Measurements from ENCODE around the gene PERP.
"Not testable (repeated sequence)": the region's sequence is repeated elsewhere in the genome, so short reads cannot be mapped to it uniquely, and the experiment has no call there.

Gene PERP

GRCh38 chr6:138104618-138105213, 2.5 kb downstream of the PERP start:
- no peak for DNase-seq

- no peak for DNase-seq
Observed at GRCh38 chr6:138103871-138104270, 3.3 kb downstream of the PERP start.

GRCh38 chr6:138101946-138102731, 5.1 kb downstream of the PERP start:
- DNase-seq, result no peak

- DNase-seq, result no peak
Observed at GRCh38 chr6:138099832-138100231, 7.4 kb downstream of the PERP start.

- DNase-seq, result no peak
Observed at GRCh38 chr6:138098306-138098705, 8.9 kb downstream of the PERP start.

GRCh38 chr6:138094260-138094659, 13.0 kb downstream of the PERP start:
- DNase-seq, result no peak

GRCh38 chr6:138093632-138094031, 13.6 kb downstream of the PERP start:
- DNase-seq, result no peak

- peak in 3 of 4 experiments; percentile 16 to 43 (median 33) for DNase-seq
Observed at GRCh38 chr6:138092686-138093085, 14.5 kb downstream of the PERP start.

- DNase-seq, result no peak
Observed at GRCh38 chr6:138089325-138089724, 17.9 kb downstream of the PERP start.

- peak; percentile 10 to 60 (median 28) for DNase-seq
Observed at GRCh38 chr6:138088326-138088762, 18.9 kb downstream of the PERP start.

GRCh38 chr6:138087593-138088325, 19.5 kb downstream of the PERP start:
- no peak for DNase-seq

GRCh38 chr6:138086573-138087196, 20.5 kb downstream of the PERP start:
- DNase-seq, result no peak

- no peak for DNase-seq
Observed at GRCh38 chr6:138085839-138086222, 21.4 kb downstream of the PERP start.

GRCh38 chr6:138084904-138085838, 22.0 kb downstream of the PERP start:
- no peak for DNase-seq

- DNase-seq, result no peak
Observed at GRCh38 chr6:138082232-138082631, 25.0 kb downstream of the PERP start.

- not testable (repeated sequence) for DNase-seq
Observed at GRCh38 chr6:138079556-138079955, 27.7 kb downstream of the PERP start.

GRCh38 chr6:138078491-138078890, 28.7 kb downstream of the PERP start:
- no peak for DNase-seq

- no peak for DNase-seq
Observed at GRCh38 chr6:138073264-138073663, 34.0 kb downstream of the PERP start.

- DNase-seq, result no peak
Observed at GRCh38 chr6:138063726-138064125, 43.5 kb downstream of the PERP start.

GRCh38 chr6:138054982-138055381, 52.2 kb downstream of the PERP start:
- DNase-seq, result no peak

- no peak for DNase-seq
Observed at GRCh38 chr6:138052783-138053182, 54.4 kb downstream of the PERP start.

- DNase-seq, result no peak
Observed at GRCh38 chr6:138044972-138045371, 62.2 kb downstream of the PERP start.
